Cardiac fibroblast (primary cell): ENCODE measurements around the gene WDR62.
"Not testable (repeated sequence)": the region's sequence is repeated elsewhere in the genome, so short reads cannot be mapped to it uniquely, and the experiment has no call there.

Experiments
- DNase-seq, 2 donors: peaks; one replicate each; pipeline versions ENCODE4 v3.0.0 to v3.0.0-alpha.2; 2010; ENCODE audit warnings: low read depth in 2 of 2
- H3K4me3 ChIP-seq, 2 donors: replicated peaks in 1 of 2; 1 replicate in 1 of 2; 2 replicates in 1 of 2; pipeline ENCODE4 v1.5.1; 2011; ENCODE audit warnings: low read depth in 2 of 2, low read length in 2 of 2, mild to moderate bottlenecking in 2 of 2, moderate library complexity in 1 of 2
- TF ChIP-seq, protein P1 (sequence below): IDR thresholded peaks from one replicate; pipeline ENCODE4 v1.5.1; 2011; ENCODE audit warnings: low read depth, mild to moderate bottlenecking, low read length, inconsistent platforms

The WDR62 gene

DNA sequence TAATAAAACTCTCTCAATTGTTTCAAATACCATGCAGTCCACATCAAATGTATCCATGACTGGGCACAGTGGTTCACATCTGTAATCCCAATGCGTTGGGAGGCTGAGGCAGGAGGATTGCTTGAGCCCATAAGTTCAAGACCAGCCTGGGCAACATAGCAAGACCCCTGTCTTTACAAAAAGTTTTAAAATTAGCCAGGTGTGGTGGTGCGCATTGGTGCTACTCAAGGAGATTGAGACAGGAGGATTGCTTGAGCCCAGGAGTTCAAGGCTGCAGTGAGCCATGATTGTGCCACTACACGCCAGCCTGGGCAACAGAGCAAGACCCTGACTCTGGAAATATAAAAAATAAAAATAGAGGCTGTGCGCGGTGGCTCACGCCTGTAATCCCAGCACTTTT lies 27.0 kb upstream of the WDR62 start:
- no peak for DNase-seq
- TF ChIP-seq, protein P1, sequence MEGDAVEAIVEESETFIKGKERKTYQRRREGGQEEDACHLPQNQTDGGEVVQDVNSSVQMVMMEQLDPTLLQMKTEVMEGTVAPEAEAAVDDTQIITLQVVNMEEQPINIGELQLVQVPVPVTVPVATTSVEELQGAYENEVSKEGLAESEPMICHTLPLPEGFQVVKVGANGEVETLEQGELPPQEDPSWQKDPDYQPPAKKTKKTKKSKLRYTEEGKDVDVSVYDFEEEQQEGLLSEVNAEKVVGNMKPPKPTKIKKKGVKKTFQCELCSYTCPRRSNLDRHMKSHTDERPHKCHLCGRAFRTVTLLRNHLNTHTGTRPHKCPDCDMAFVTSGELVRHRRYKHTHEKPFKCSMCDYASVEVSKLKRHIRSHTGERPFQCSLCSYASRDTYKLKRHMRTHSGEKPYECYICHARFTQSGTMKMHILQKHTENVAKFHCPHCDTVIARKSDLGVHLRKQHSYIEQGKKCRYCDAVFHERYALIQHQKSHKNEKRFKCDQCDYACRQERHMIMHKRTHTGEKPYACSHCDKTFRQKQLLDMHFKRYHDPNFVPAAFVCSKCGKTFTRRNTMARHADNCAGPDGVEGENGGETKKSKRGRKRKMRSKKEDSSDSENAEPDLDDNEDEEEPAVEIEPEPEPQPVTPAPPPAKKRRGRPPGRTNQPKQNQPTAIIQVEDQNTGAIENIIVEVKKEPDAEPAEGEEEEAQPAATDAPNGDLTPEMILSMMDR, result no peak
- H3K4me3 ChIP-seq, result no peak overlapping the region

DNA sequence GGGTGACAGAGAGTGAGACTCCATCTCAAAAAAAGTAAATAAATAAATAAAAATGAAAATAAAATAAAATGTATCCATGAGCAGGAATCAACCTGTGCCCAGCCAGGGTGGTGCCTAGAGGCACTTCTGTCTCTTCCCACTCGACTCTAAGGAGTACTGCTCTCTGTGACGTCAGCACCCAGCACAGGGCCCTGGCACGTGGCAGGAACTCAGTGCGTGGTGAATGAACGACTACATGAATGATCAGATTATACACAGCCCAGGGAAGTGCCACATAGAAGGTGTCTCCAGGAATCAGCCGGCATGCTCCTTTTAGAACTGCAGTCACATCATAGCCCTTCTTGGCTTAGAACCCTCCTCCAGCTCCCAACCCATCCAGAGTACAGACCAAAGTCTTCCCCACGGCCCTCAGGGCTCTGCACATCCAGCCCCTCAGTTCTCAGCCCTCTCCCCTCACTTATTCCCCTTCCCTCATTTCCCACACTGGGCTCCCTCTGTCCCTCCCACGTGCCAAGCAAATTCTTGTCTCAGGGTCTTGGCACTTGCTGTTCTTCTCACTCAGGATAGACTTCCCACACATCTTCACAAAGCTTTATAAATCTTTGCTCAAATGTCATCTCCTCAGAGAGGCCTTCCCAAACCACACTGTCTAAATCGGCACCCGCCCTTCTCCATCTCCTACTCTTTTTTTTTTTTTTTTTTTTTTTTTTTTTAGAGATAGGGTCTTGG lies 26.2 kb upstream of the WDR62 start:
- TF ChIP-seq, protein P1, result no peak
- DNase-seq, result no peak
- H3K4me3 ChIP-seq, result no peak overlapping the region

DNA sequence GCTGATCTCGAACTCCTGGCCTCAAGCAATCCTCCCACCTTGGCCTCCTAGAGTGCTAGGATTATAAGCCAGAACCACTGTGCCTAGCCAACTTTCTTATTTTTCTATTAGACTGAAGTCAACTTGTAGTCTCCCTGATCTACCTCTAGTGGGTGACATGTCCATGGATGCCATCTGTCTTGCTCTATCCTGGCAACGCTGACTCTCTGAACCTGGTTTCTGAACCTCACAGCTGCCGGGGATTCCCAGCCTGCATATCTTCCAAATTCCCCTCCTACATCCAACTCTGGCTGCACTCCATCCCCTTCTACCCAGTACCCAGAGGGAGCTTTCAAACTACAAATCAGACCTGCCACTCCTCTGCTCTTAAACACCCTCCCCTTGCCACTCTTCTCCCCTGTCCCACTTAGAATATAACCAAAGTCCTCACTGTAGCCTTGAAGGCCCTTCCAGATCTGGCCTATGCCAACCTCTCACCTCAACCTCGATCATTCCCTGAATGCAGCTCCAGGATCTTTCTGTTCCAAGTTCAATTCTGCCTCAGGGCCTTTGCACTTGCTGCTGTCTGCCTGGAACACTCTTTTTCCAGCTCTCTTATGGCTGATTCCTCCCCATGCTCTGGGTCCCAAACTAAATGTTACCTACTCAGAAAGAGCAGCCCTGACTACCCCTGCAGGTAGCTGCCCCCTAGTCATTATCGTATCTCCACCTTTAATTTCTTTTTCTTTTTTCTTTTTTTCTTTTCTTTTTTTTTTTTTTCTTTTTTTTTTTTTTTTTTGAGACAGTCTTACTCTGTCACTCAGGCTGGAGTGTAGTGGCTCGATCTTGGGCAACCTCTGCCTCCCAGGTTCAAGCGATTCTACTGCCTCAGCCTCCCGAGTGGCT lies 24.2 kb upstream of the WDR62 start:
- TF ChIP-seq, protein P1, result peak; percentile 17
- DNase-seq, result peak; percentile 41 to 51
- no peak overlapping the region for H3K4me3 ChIP-seq

DNA sequence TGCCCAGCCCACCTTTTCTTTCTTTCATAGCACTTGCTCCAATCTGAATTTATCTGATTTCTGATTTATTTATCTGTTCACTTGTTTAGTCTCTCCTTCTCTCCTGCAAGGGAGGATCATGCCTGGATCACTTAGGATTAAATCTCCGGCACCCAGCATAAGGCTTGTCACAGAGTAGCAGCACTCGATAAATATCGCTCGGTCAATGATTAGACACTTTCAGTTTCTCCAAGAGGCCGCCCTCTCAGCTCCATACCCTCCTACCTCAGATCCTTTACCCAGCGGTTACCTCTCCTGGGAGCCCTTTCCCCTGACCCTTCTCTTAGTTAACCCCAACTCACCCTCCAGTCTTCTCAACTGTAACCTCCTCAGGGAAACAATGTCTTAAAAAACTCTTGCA lies 23.4 kb upstream of the WDR62 start:
- no peak overlapping the region for H3K4me3 ChIP-seq
- TF ChIP-seq, protein P1, result no peak
- no peak for DNase-seq

DNA sequence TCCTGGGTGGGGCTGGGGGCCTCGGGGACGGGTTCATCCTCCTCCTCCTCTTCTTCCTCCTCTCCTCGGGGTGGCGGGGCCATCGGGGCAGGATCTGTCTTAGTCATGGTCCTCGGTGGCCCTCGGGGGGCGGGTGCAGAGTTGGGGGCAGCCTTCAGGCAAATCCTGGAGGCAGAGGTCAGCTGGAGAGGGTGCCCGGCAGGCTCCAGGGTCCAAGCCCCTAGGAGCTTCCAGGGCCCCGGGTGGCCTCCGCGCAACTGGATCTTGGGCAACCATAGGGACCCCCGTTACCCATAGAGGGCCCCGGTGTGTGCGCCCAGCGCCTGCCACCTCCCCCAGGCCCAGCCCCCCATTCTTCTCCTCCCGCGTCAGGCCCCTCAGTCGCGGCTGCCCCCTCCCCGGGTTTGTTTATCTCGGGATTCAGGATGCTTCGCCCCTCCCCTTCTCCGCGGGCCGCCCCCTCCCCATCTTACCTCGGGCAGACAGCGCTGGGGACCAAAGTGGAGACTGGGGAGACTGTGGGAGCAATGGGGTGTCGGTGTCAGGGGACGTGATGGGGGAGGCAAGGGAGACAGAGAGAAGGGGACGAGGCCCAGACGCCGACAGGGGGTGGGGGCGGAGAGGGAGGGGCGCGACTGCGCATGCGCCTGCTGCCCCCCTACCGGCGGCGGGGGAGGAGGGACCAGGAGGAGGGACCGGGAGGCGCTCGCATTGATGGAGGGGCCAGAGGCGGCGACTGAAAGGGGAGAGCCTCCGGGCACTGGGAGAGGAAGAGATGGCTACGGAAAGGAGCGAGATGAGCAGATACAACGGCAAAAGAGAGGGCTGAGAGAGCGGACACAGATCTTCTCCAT lies 22.2 kb upstream of the WDR62 start, which contains the start of gene CLIP3:
Gene CLIP3 (minus strand): TSS at position 623 of the 854 bp plus-strand sequence. CDS start 516 bp downstream, at position 107.
- TF ChIP-seq, protein P1, result no peak
- peak; percentile 61 to 81 for DNase-seq
- peak within 1 kb of the TSS; percentile 81 to 91 for H3K4me3 ChIP-seq

DNA sequence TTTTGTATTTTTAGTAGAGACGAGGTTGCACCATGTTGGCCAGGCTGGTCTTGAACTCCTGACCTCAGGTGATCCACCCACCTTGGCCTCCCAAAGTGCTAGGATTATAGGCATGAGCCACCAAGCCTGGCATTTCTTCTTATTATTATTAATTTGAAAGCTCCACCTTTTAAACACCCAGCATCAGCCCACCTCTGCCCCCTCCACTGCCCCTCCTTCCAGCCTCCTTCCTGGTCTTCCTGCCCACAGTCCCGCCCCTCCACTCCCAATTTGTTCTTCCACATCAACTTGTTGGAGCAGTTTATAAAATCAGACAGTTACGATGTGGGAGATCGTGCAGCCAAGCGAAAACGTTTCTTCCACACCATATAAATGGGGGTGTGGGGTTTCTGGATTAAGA lies 14.2 kb upstream of the WDR62 start:
- TF ChIP-seq, protein P1, result no peak
- no peak overlapping the region for H3K4me3 ChIP-seq
- DNase-seq, result no peak

DNA sequence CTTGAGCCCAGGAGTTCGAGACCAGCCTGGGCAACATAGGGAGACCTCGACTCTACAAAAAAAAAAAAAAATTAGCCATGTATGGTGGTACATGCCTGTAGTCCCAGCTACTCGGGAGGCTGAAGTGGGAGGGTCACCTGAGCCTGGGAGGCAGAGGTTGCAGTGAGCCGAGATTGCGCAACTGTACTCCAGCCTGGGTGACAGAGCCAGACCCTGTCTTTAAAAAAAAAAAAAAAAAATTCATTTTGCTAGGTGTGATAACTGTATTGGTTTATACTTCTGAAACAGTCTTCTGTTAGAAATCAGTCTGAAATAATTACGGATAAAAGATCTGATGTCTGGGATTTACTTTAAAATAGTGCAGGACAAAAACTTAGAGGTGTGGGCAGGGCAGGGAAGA lies 13.6 kb upstream of the WDR62 start:
- DNase-seq, H3K4me3 ChIP-seq: not testable (repeated sequence)
